Activated CD4-positive, alpha-beta T cell treated with anti-CD3 and anti-CD28 coated beads, Interleukin-10, Interleukin-2, amounts not matched to agents 100 ng/mL and 50 ng/mL, durations not matched to agents 16 hours and 8 hours (primary cell): ENCODE results near the gene HTT.
A peak's percentile ranks its signal among the peaks of the same experiment; 100 is the strongest.

Experiments
- DNase-seq: peaks from one replicate; pipeline ENCODE4 v3.0.0-alpha.2; 2020

HTT gene

GRCh38 chr4:3177905-3178304, 103.4 kb downstream of the HTT start:
- DNase-seq, result no peak

- no peak for DNase-seq
Measured at GRCh38 chr4:3178351-3178750, 103.9 kb downstream of the HTT start.

- DNase-seq, result no peak
Measured at GRCh38 chr4:3179126-3179706, 104.7 kb downstream of the HTT start.

GRCh38 chr4:3183008-3183407, 108.5 kb downstream of the HTT start:
- no peak for DNase-seq

- no peak for DNase-seq
Measured at GRCh38 chr4:3184725-3185124, 110.2 kb downstream of the HTT start.

GRCh38 chr4:3186609-3187008, 112.1 kb downstream of the HTT start:
- no peak for DNase-seq

GRCh38 chr4:3188118-3188517, 113.6 kb downstream of the HTT start:
- no peak for DNase-seq

GRCh38 chr4:3189459-3189858, 115.0 kb downstream of the HTT start:
- DNase-seq, result peak; percentile 25

- DNase-seq, result no peak
Measured at GRCh38 chr4:3190549-3190948, 116.1 kb downstream of the HTT start.

GRCh38 chr4:3192188-3192587, 117.7 kb downstream of the HTT start:
- no peak for DNase-seq

GRCh38 chr4:3192827-3193226, 118.3 kb downstream of the HTT start:
- DNase-seq, result no peak

GRCh38 chr4:3193531-3194203, 119.2 kb downstream of the HTT start:
- peak; percentile 31 for DNase-seq

- no peak for DNase-seq
Measured at GRCh38 chr4:3196670-3197359, 122.3 kb downstream of the HTT start.

GRCh38 chr4:3197366-3198105, 123.1 kb downstream of the HTT start:
- no peak for DNase-seq

- no peak for DNase-seq
Measured at GRCh38 chr4:3198906-3199305, 124.4 kb downstream of the HTT start.

GRCh38 chr4:3199653-3200422, 125.4 kb downstream of the HTT start:
- no peak for DNase-seq

GRCh38 chr4:3200423-3201090, 126.1 kb downstream of the HTT start:
- no peak for DNase-seq

GRCh38 chr4:3201718-3202702, 127.5 kb downstream of the HTT start:
- peak; percentile 94 for DNase-seq

- DNase-seq, result peak; percentile 39
Measured at GRCh38 chr4:3202836-3203820, 128.6 kb downstream of the HTT start.

- no peak for DNase-seq
Measured at GRCh38 chr4:3203971-3204431, 129.5 kb downstream of the HTT start.
